GM03348 (cell line): ENCODE measurements around the gene ARHGAP27.

Source experiments
- DNase-seq: peaks from one replicate; pipeline ENCODE4 v3.0.0; 2012; ENCODE audit warnings: low spot score

ARHGAP27 gene

GRCh38 chr17:45430006-45430737 is 2.5 kb downstream of the ARHGAP27 start:
- no peak for DNase-seq

- no peak for DNase-seq
Measured at GRCh38 chr17:45429339-45430005, 3.2 kb downstream of the ARHGAP27 start.

DNA sequence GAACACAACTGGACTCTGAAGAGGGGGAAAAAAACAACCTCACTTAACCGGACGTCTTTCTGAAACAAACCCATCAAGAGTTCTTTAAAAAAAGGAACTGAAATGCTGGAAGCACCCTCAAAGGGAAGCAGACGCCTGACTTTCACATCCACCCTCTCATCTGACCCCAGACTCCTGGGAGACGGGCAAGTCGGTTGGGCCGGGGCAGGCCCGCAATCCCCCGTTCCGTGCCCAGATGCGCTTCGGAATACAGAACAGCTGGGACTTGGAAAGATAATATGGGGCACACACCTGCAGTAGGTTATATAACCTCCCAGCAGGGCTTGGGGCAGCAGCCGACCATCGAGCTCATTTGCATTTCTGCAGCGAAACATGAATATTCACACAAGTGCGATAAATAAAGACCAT is 3.7 kb downstream of the ARHGAP27 start:
- DNase-seq: no peak

- DNase-seq: peak; percentile 92
Measured at GRCh38 chr17:45428050-45428617, 4.5 kb downstream of the ARHGAP27 start.

- DNase-seq: no peak
Measured at GRCh38 chr17:45427181-45427835, 5.4 kb downstream of the ARHGAP27 start.

- no peak for DNase-seq
Measured at GRCh38 chr17:45426561-45426960, 6.1 kb downstream of the ARHGAP27 start.

GRCh38 chr17:45425984-45426413 is 6.7 kb downstream of the ARHGAP27 start:
- no peak for DNase-seq

DNA sequence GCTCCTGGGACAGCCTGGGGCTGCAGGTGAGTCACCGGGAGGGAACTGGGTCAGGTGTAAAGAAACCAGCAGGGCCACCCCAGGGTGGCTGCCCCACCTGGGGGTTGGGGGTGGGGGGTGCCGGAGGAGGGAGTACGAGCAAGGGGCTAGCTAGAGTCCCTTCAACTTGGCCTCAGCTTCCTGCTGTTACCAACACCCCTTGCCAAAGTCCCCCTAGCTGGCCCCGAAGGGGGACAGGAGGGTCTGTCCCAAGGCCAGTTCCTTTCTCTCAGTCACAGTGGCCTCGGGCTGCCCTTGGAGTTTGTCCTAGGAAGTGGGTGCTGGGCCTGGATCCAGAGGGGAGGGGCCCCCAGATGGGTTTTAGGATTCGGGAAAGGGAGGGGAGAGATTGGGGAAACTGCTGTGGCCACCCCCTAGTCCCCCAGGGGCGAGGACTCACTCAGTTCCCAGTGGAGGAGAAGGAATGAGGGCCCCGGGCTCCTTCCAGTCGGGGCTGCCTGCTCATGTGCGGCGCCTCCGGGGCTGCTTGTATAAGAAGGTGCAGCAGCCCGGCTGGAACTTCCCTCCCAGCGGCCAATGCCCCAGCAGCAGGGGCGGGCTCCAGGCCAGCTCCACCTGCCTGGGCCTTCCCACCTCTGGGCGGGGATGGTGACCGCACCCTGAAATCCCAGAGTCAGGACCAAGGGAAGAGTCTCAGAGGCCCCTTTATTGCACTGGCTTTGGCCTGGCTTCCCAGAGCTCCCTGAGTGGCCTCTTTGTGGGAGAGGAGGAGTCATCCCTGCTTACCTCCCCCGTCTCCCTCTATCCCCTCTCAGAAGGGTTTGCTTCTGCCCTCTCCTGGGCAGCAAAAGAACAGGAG is 7.3 kb downstream of the ARHGAP27 start:
- no peak for DNase-seq

GRCh38 chr17:45424769-45425124 is 7.9 kb downstream of the ARHGAP27 start:
- DNase-seq: no peak

DNA sequence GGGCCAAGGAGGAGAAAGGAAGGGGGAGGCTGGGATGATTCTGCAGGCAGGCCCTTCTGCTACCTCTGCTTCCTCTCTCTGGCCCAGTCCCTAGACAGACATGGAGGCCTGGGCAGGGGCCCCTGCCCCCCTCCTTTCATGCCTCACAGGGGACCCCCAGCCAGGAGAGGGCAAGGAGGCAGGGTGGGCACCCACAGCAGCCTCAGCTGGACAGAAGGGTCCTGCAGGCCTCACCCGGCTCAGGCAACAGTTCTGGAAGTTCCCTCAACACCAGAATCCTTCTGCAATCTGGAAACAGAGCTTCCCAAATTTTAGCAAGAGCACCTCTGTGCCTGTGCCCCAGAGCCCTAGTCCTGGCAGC is 8.7 kb downstream of the ARHGAP27 start:
- no peak for DNase-seq

DNA sequence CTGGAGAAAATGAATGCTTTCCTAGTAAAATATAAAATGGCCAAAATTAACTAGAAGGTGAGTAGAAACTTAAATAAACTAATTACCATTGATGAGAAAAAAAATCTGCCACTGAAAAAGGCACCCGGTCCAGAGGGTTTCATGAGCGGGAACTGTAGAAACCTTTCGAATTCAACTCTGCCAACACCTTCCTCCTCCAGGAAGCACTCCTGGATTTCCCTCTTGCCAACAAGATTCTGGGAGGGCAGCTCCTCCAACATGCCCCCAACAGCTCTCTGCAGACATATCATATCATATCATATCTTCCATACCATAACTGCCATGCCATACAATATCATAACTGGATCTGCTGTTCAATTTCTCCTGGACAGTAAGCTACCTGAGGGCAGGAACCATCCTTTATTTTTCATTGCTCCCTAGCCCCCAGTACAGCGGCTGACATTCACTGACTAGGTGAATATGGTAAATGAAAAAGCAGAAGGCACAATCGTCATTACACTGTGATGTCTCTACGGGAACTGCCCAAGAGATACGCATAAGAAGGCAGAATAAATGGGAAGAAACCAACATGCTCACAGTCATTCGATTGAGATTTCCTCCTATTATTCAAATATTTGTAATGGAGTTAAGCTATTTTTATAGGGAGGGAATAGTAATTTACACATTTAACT is 9.2 kb downstream of the ARHGAP27 start:
- no peak for DNase-seq

DNA sequence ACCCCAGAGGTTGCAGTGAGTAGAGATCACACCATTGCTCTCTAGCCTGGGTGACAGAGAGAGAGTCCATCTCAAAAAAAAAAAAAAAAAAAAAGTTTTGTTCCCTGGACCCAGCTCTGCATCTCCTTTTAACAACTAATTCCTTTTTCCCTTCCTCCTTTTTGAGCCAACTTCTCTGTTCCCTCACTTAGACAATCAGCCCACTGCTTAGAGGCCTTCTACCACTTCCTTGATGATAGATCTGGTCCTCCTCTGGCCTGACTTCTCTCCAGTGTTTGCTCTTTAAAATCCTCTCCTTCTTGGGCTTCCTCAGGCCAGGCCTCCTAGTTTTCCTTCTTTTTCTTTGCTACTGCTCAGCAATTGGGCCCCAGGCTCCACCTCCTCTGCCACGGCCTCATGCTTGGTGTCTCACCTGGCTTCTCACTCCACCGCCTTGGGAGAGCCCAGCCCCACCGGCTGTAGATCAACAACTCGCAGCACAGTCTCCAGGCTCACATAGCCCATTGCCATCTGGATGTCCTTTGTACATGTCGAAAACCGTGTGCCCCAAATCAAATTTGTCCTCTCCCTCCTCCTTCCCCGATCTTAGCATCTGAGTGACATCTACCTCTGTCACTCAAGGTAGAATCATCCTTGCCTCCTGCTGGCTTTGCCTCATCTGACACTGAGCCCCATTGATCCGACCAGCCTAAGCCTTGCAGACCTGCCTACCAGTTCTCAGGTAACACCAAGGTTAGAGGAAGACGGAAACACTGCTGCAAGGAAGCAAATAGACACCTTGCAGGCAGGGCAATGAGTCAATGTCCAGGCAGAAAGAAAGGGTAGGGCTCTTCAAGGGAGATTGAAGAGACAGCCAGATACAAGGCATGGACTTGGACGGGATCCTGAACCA is 17.4 kb downstream of the ARHGAP27 start:
- no peak for DNase-seq

- DNase-seq: no peak
Measured at GRCh38 chr17:45413498-45413923, 19.2 kb downstream of the ARHGAP27 start.

- no peak for DNase-seq
Measured at GRCh38 chr17:45411348-45412105, 21.1 kb downstream of the ARHGAP27 start.

DNA sequence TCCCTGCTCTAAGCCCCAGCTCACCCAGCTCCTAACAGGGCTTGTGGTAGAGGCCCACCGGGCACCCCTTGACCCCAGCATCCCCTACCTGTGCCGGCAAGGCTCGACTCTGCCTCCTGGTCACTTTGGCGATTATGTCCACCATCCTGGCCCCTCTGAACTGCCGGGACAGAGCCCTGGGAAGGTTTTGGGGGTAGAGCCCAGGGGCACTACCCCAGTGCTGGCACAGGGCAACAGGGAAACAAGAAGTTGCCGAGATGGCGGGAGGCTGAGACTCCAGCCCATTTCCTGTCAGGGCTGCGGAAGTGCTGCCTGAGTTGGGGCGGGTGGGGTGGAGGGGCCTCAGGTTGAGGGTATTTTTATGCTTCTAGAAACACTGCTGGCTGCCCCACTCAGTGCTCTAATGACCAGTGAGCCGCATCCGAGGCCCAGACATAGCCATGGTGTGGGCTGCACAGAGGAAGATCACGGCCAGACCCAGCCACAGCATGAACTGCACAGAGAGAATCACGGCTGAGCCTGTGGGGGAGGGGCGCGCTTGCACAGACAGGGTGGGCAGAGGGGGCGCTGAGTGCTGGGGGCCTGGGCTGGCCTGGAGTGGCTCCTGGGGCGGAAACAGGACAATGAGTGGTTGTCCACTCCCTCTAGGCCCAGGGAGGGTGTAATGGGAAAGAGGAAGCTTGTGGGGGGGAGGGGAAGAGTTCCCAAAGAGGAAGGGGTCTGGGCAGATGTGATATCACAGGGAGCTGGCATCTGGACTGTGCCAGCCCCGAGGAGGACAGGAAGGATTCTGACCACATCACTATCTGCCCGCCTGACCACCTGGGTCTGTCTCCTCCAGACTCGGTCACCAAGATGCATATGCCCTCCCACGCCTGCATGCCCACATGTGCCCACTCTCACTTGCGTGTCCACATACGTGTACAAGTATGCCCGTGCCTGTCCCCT is 22.3 kb downstream of the ARHGAP27 start:
- DNase-seq: no peak

- no peak for DNase-seq
Measured at GRCh38 chr17:45409659-45410076, 23.0 kb downstream of the ARHGAP27 start.

DNA sequence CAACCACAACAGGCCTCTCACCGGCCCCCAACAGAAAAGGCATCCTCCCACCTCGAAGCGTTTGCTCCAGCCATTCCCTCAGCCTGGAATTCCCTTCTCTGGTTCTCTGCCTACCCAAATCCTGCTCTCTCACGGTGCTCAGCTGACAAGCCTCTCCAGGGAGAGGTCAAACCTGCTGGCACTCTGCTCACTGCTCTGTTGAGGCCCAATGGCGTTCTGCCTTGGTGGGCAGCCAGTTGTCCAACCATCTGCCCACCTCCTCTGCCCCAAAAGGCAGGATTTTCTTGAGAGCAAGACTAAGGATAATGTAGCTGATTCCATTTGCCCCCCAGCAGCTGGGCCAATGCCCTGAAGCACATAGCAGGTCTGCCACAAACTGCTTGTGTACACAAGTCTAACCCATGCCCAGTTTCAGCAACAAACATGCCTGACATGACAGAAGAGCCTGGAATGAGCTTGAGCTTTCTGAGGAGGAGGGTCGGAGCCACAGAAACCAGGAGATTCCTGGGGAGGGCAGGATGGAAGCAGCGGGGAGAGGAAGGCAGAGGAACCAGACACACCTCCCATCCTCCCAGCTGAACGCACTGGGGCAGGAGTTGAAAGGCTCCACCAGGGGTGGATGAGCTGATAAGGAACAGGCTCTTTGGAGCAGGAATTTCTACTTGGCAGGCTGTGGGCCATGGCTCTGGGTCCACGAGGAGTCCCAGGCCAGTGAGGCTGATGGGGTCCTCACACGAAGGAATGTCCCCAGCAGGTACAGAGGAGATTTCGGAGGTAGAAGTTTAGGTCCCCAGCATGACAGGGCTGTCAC is 23.9 kb downstream of the ARHGAP27 start:
- no peak for DNase-seq

- DNase-seq: no peak
Measured at GRCh38 chr17:45406107-45406506, 26.6 kb downstream of the ARHGAP27 start.
